Measurements from ENCODE around the gene PHTF2. TPM values are rescaled to one million over a fixed set of nuclear protein-coding genes. Genes with fewer than 3 reads are reported as not detected.
"Not testable (repeated sequence)": the region's sequence is repeated elsewhere in the genome, so short reads cannot be mapped to it uniquely, and the experiment has no call there.

The PHTF2 gene
- total RNA-seq, 1 experiment from 2014 or later: 52.0 TPM

GRCh38 chr7:77831481-77831880, 32.9 kb downstream of the PHTF2 start:
- no peak overlapping the region for H3K4me3 ChIP-seq
- no peaks in the 10 kb centered on the region for H3K9me2 ChIP-seq (ENCODE audit: insufficient read depth)
- ChIA-PET POLR2A (ENCODE audit: unreplicated experiment) (interaction anchor here (0.5 kb wide), 1 partner anchor 295 kb away, joined by 5 read pairs; no protein-coding TSS in a partner anchor), CTCF (no interaction called here)
- peaks cover 4% of the 10 kb centered on the region; the same call in 1 of the 2 replicates for H3F3A ChIP-seq (ENCODE audit: insufficient read depth, low read depth)
- no peak overlapping the region for H3K4me2 ChIP-seq
- no peak overlapping the region for H3K27ac ChIP-seq
- no peaks in the 10 kb centered on the region for H4K20me1 ChIP-seq (ENCODE audit: insufficient read depth)
- H3K79me2 ChIP-seq (ENCODE audit: low read depth): peaks cover 10% of the 10 kb centered on the region; the same call in 1 of the 2 replicates
- H3K4me1 ChIP-seq (replicated peaks; ENCODE audit: insufficient read depth): peaks cover 23% of the 10 kb centered on the region
- no TSS peak for BruUV-seq (replicated peaks)
- intact Hi-C loops (cut with micrococcal nuclease; ENCODE audit: unreplicated experiment): no loop called here
- DNase-seq: no peak
- no peaks in the 10 kb centered on the region for H3K27me3 ChIP-seq (ENCODE audit: insufficient read depth, low read depth)
- H2AFZ ChIP-seq: no peak overlapping the region
- TF ChIP-seq EZH2 (IDR thresholded peaks at IDR 0.05; ENCODE audit: low read depth): no peak
- TF ChIP-seq CTCF (conservative IDR thresholded peaks at IDR 0.05): no peak
- no peaks in the 10 kb centered on the region for H3K36me3 ChIP-seq (ENCODE audit: low read depth)
- no peaks in the 10 kb centered on the region for H3K9me3 ChIP-seq (ENCODE audit: insufficient read depth, low read depth)

GRCh38 chr7:77831953-77832352, 33.4 kb downstream of the PHTF2 start:
- Histone ChIP-seq H4K20me1 (ENCODE audit: insufficient read depth) (no peaks in the 10 kb centered on the region), H3K79me2 (ENCODE audit: low read depth) (peaks cover 10% of the 10 kb centered on the region; the same call in 1 of the 2 replicates), H3K4me2 (no peak overlapping the region), H3F3A (ENCODE audit: insufficient read depth, low read depth) (peaks cover 4% of the 10 kb centered on the region; the same call in 1 of the 2 replicates), H3K27me3 (ENCODE audit: insufficient read depth, low read depth) (no peaks in the 10 kb centered on the region), H3K27ac (no peak overlapping the region), H3K36me3 (ENCODE audit: low read depth) (no peaks in the 10 kb centered on the region), H3K9me3 (ENCODE audit: insufficient read depth, low read depth) (no peaks in the 10 kb centered on the region), H3K4me3 (no peak overlapping the region), H3K4me1 (replicated peaks; ENCODE audit: insufficient read depth) (peaks cover 25% of the 10 kb centered on the region), H2AFZ (no peak overlapping the region), H3K9me2 (ENCODE audit: insufficient read depth) (no peaks in the 10 kb centered on the region)
- TF ChIP-seq EZH2 (IDR thresholded peaks at IDR 0.05; ENCODE audit: low read depth) (no peak), CTCF (conservative IDR thresholded peaks at IDR 0.05) (no peak)
- no TSS peak for BruUV-seq (replicated peaks)
- DNase-seq: no peak
- ChIA-PET POLR2A (ENCODE audit: unreplicated experiment) (interaction anchor here (0.5 kb wide), 1 partner anchor 295 kb away, joined by 5 read pairs; no protein-coding TSS in a partner anchor), CTCF (no interaction called here)
- intact Hi-C loops (cut with micrococcal nuclease; ENCODE audit: unreplicated experiment): no loop called here

- Histone ChIP-seq H3K9me3 (ENCODE audit: insufficient read depth, low read depth) (no peaks in the 10 kb centered on the region; the same call in 1 of the 2 replicates), H3F3A (ENCODE audit: insufficient read depth, low read depth) (peaks cover 4% of the 10 kb centered on the region; the same call in 1 of the 2 replicates), H3K9me2 (ENCODE audit: insufficient read depth) (no peaks in the 10 kb centered on the region), H3K4me3 (no peak overlapping the region), H4K20me1 (ENCODE audit: insufficient read depth) (no peaks in the 10 kb centered on the region), H3K27ac (no peak overlapping the region), H3K4me2 (no peak overlapping the region), H3K4me1 (replicated peaks; ENCODE audit: insufficient read depth) (peaks cover 32% of the 10 kb centered on the region), H2AFZ (no peak overlapping the region), H3K79me2 (ENCODE audit: low read depth) (peaks cover 14% of the 10 kb centered on the region), H3K36me3 (ENCODE audit: low read depth) (no peaks in the 10 kb centered on the region), H3K27me3 (ENCODE audit: insufficient read depth, low read depth) (no peaks in the 10 kb centered on the region)
- no peak for DNase-seq
- TF ChIP-seq EZH2 (IDR thresholded peaks at IDR 0.05; ENCODE audit: low read depth) (no peak), CTCF (conservative IDR thresholded peaks at IDR 0.05) (no peak)
- no TSS peak for BruUV-seq (replicated peaks)
- intact Hi-C loops (cut with micrococcal nuclease; ENCODE audit: unreplicated experiment): no loop called here
- CTCF ChIA-PET: interaction anchor here (0.6 kb wide), 1 partner anchor 7 kb away, joined by 3 read pairs; no protein-coding TSS in a partner anchor
- POLR2A ChIA-PET (ENCODE audit: unreplicated experiment): no interaction called here
These were observed 34.6 kb downstream of the PHTF2 start for GRCh38 chr7:77833136-77833535.

GRCh38 chr7:77836425-77836824, 37.9 kb downstream of the PHTF2 start:
- POLR2A ChIA-PET (ENCODE audit: unreplicated experiment); H3K4me2 ChIP-seq; H2AFZ ChIP-seq; DNase-seq; CTCF ChIA-PET; H3K27me3 ChIP-seq (ENCODE audit: insufficient read depth, low read depth); H3F3A ChIP-seq (ENCODE audit: insufficient read depth, low read depth); H4K20me1 ChIP-seq (ENCODE audit: insufficient read depth); H3K9me2 ChIP-seq (ENCODE audit: insufficient read depth); H3K9me3 ChIP-seq (ENCODE audit: insufficient read depth, low read depth); H3K4me3 ChIP-seq; H3K36me3 ChIP-seq (ENCODE audit: low read depth); H3K27ac ChIP-seq; intact Hi-C loops (cut with micrococcal nuclease; ENCODE audit: unreplicated experiment); BruUV-seq (replicated peaks): not testable (repeated sequence)
- Histone ChIP-seq H3K4me1 (replicated peaks; ENCODE audit: insufficient read depth) (peaks cover 32% of the 10 kb centered on the region), H3K79me2 (ENCODE audit: low read depth) (peaks cover 10% of the 10 kb centered on the region)

Measured in PC-9 (cell line).